ENCODE measurements around the gene REXO1.

The REXO1 gene

DNA sequence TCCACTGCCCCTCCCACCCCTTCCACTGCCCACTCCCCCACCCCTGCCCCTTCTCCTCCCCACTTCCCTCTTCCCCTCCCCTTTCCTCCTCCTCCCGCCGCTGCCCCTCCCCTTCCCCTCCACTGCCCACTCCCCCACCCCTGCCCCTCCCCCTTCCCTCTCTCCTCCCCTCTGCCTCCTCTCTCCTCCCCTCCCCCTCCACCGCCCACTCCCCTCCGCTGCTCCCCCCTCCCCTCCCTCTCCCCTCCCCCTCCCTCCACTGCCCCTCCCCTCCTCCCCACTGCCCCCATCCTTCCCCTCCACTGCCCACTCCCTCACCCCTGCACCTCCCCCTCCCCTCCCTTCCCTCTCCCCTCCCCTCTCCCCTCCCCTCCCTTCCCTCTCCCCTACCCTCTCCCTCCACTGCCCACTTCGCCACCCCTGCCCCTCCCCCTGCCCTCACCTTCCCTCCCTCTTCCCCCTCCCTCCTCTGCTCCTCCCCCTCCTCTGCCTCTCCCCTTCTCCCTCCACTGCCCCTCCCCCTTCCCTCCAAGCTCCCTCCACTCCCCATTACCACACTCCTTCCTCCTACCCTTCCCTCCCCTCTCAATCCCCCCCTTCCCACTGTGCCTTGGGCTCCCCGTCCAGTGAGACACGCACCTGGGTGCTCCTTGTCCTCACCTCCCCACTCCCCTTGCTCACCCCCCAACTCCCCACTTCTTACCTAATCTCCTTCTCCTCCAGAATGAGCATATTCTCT, 58.1 kb downstream of the REXO1 start:
- DNase-seq (ENCODE audit: low read depth) = no peak

DNA sequence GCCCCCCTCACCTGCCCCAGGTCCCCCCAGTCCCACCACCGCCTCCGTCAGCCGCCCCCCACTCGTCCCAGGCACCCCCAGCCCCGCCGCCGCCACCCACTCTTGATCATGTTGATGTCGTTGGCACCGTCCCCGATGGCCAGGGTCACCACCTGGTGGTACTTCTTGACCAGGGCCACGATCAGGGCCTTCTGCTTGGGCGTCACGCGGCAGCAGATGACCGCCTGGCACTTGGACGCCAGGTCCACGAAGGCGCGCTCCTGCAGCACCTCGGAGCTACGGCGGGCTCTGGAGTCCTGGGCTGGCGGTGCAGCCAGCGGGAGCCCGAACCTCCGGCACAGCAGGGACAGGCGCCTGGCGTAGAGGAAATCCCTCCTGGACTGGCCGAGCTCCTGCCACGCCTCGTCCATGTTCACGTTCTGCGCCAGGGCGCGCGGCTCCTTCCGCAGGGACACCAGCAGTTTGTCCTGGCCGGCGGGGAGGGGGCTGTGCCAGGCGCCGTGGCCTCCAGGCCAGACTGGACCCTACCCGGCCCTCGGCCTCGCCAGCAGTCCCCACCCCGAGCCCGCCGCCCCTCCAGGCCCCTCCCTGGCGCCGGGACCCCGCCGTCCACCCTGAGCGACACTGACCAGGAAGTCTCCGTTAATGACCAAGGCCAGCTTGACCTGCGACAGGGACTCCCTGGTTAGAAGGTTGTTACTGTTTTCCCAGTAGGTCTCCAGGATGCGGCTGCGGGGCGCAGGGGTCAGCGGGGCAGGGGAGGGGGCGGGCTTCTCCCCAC, 58.8 kb downstream of the REXO1 start:
- DNase-seq (ENCODE audit: low read depth) = peak; percentile 12

DNA sequence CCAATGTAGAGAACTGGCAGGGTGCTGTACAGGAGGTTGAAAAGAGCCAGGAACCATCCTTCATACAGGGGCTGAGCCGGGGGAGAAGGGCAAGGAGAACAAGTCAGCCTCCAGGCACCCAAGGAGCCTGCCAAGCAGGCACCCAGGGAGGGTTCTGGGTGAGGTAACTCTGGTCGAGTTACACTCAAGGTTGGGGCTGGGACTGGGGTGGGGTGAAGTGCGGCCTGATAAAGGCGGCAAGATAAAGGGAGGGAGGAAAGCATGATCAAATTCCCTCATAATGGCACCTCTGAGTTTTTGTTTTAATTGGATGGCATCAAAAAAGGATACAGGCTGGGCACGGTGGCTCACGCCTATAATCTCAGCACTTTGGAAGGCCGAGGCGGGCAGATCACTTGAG, 61.2 kb downstream of the REXO1 start:
- DNase-seq (ENCODE audit: low read depth) = no peak

DNA sequence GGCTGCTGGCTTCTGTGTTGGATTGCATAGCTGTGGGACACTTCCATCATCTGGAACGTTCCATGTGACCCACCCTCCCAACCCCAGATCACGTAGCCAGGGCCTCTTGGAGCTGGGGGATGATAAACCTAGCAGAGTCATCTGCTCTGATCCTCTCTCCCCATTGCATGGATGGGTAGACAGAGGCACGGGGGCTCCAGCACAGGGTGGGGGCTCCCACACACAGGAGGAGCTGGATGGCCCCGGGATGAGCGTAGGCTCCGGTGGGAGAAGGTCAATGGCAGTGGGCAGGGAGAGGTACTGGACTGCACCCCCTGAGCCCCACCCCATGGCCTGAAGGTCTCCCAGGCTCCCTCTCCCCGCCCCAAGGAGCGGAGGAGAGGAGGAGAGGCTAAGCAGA, 61.6 kb downstream of the REXO1 start:
- DNase-seq (ENCODE audit: low read depth) = no peak

DNA sequence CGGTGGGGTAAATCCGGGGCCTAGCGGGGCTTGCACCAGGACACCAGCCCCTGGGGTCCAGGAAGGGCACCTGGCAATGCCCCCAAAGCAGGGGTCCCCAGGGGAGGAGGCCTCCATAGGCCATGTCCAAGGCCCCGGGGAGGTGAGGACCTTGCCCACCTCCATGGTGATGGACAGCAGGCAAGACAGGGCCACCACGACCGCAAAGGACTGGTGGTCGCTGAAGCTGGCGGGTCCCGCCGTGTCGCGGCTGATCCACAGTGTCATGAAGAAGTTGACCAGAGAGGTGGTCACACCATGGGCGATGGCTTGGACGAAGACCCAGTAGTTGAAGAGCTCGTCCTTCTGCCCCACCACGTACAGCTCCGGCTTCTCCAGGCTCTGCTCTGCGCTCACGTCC, 63.0 kb downstream of the REXO1 start:
- no peak for DNase-seq (ENCODE audit: low read depth)

DNA sequence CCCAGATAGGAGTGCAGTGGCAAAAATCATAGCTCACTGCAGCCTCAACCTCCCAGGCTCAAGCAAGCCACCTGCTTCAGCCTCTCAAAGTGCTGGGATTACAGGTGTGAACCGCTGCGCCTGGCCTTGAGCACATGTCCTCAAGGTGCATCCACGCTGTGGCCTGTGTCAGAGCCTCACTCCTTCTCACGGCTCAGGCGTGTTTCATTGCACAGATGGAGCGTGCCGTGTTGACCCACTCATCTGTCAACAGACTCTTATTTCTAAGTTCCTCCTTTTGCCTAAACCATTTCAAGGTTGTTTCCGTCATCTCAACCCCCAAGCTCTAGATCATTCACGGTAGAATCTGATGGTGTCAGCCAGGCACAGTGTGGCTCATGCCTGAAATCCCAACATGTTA, 64.4 kb downstream of the REXO1 start:
- DNase-seq (ENCODE audit: low read depth) = no peak

DNA sequence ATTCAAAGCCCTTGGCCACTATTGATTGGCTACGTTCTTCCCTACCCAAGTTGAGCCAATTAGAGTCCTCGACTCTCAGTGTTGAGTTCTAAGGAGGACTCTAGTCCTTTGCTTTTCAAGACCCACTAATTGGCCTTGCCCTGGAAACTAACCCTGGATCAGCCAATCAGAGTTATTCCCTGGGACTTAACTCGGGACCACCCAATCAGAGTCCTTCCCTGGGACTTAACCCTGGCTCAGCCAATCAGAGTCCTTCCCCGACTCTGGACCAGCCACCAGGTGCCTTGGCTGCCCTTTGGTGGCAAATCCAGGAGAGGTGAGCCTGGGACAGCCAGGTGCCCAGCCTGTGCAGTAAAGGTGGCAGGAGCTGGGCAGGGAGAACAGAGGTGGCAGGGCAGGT, 64.9 kb downstream of the REXO1 start:
- DNase-seq (ENCODE audit: low read depth) = no peak

DNA sequence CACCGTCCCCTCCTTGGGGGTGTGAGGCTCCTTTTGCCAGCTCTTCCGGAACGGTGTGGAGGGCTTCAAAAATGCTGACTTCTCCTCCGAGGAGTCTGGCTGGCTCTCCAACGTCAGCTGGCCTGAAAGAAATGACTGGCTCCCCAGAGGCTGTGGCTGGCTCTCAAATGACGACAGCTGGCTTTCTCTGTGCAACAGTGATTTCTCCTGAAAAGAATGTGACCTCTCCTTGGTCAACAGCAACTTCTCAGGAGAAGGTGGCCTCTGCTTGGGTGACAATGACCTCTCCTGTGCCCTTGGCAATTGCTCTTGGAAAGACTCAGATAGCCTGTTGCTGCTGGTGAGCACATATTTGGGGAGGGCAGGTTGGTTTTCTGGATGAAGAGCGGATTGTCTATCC, 65.8 kb downstream of the REXO1 start:
- no peak for DNase-seq (ENCODE audit: low read depth)

DNA sequence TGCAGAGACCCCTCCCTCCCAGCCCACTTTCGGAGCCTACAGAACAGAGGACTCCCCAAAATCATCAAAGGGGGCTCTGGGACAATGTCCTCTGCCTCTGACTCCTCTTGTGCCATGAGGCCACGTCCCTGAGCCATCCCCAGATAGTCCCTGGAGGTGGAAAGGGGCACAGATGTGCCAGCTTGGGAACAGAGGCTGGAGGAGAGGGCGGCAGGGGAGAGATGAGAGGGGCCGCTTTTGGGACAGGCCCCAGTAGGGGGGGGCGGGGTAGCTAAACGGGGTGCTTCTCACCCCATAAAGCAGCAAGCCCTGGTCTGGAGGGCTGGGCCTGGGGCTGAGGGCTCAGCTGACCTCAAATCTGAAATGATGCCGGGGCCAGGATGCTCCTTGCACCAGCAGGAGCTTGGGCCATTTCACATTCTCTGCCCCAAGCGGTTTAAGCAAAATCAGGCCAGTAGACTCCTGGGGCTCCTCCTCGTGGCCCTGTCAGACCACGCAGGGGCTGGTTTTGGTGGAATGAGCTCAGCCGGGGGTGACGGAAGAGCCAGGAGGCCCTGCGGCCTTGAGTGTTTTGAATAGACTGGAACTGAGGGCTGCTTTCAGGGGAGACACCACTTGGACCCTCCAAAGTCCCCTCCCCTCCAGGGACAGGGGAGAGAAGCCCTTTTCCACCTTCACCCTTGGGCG, 67.9 kb downstream of the REXO1 start:
- DNase-seq (ENCODE audit: low read depth) = peak; percentile 52

DNA sequence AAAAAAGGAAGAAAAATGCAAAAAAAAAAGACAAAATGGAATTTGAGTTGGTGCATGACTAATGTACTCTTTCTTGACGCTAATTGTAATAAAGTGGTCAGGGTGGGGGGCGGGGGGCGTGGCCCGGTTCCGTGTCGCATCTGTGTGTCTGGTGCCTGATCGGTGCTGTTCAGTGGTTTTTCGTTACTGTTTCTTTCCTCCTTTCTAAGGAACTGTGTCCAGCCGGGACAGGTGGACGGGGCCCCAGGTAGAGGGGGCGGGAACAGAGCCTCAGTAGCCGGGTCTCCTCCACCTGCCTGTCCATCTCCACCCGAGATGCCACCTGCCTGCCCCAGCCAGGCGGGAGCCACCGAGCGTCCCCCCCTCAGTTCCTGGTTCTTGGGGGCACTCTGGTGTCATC, 68.7 kb downstream of the REXO1 start:
- no peak for DNase-seq (ENCODE audit: low read depth)

DNA sequence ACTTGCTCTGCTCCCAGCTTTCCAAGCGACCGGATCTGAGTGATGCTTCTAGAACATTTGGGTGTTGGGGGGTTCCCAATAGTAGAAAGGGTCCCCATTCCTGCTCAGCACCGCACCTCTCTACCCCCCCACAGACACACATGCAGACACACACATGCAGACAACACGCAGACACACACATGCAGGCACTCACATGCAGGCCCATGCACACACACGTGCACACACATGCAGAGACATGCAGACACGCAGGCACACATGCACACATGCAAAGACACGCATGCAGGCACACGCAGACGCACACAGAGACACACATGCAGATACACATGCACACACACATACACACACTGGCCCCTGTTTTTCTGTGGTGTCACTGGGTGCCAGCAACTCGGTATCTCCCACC, 71.1 kb downstream of the REXO1 start:
- DNase-seq (ENCODE audit: low read depth) = no peak

DNA sequence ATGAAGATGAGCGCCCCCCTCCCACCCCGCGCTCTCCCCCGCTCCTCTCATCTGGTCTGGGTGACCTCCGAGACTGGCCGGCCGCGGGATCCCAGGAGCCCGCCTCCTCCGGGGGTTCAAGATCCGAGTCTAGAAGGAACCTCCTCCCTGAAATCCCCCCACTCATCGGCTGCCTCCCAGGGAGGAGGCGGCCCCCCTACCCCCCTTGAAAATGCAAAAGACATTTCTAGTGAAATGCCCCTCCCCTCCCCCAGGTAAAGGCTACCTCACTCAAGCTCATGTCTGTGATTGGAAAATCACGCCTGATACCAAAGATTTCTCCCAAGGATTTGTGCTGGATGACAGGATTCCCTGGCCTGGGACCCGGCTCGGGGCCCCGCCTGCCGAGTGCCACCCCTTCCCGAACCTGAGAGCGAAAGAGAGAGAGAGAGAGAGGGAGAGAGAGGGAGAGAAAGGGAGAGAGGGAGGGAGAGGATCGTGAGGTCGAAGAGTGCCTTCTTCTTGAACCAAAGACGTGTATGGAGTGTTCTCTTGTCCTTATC, 71.6 kb downstream of the REXO1 start:
- DNase-seq (ENCODE audit: low read depth) = no peak

DNA sequence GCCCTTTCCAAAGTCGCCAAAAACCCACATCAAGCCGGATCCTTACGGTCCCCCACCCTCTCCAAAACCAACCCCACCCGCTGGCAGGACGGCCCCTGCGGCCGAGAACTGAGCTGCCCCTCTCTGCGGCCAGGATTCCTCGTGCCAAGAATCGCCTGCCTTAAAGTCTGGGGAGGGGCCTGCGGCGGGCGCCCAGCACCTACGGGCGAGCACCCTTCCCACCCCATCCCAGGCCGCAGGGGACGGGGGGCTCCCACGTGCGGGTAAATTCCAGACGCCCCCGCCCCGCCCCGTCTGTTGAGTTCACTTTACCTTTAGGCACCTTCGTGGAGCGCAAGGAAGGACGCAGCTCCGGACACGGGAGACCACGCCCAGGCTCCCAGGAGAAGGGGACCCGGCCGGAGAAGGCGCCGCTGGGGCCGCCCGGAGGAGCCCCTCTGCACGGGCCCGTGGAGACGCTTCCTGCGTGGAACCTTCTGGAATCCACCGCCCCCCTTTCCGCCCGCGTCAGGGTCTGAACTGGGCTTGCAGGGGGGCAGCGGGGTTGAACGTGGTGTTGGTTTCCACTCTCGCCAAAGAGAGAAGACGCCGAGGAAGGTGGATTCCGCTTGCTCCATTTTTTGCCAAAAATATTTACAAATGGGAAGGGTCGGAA, 72.2 kb downstream of the REXO1 start:
- DNase-seq (ENCODE audit: low read depth) = no peak

DNA sequence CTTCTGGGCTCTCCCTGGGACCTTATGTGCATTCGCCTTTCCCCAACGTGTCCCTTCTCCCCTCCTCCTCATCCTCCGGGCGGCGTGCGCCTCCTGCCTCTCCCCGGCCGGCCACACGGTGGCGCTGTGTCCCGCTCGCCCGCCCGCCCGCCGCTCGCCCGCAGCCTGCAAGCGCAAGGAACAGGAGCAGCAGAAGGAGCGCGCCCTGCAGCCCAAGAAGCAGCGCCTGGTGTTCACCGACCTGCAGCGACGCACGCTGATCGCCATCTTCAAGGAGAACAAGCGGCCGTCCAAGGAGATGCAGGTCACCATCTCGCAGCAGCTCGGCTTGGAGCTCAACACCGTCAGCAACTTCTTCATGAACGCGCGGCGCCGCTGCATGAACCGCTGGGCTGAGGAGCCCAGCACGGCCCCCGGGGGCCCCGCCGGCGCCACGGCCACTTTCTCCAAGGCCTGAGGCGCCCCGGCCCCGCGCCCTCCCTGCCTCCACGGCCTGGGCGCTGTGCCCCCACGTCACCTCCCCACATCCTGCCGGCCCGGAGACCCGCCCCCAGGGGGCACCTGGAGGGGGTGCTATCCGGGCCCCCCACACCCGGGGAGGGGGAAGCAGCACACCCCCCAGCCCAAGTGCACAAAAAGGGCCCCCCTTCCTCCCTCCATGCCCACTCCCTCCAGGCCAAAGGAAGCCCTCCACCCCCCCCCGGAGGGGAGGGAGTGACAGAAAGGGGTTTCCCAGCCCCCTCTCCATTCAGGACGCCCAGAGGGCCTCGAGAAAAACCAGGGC, 73.1 kb downstream of the REXO1 start:
- no peak for DNase-seq (ENCODE audit: low read depth)

DNA sequence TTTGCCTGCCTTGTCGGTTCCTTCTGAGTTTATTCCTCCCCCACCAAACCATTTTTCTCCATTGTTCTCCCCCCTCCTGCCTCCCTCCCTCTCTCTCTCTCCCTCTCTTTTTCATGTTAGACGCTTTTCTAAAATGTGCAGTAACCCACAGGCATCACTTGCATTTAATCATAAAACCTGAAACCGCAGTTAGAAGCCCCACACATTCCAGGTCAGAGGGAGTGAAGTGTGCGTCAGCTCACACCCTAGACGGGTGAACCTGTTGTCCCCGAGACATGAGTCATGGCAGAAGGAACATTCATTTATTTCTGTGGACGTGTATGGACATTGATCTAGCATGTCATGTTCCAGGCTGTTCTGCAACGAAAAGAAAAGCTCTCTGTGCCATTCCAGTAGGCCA, 75.1 kb downstream of the REXO1 start:
- DNase-seq (ENCODE audit: low read depth) = peak; percentile 75

DNA sequence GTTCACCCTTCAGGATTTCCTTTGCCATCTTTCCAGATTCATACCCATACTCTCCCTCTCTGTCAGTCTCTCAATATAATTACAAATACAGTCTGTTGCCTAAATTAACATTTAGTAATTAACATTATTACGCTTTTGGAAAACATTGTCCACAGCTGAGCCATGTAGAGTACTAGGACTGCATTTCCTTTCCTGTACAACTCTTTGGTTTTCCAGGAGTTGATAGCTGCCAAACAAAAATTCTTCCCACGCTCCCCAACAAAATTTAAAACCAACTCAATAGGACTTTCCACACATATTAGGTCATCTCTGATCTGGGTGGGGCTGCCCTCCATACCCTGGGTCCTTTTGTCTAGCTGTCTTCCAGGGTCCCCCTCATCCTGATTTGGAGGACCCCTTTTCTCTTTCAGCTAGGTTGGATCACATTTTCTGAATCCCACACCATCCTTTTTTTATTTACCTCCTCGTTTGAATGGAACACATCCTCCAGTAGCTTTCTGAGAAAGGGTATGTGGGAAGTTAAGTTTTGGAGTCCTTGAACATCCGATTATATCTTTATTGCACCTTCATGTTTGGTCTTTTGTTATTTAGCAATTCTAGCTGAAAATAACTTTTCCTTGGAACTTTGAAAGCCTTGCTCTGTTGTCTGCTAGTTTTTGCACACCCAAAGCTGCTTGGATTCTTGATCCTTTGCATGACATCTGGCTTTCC, 77.3 kb downstream of the REXO1 start:
- no peak for DNase-seq (ENCODE audit: low read depth)

DNA sequence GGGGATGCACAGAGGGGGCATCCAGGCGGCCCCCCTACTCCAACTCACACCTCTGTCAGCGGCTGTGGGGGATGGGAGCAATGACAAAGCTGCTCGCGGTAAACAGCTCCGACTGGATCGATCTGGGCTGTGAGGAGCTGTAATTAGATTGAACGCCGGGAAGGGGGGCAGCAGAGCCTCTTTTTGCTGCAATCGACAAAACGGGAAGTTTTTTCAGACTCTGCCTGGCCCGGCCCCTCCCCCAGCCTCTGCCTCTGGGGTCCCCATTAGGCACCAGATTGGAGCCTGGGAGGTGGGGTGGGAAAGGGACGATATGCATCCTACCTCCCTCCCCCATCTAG, 78.7 kb downstream of the REXO1 start:
- no peak for DNase-seq (ENCODE audit: low read depth)

DNA sequence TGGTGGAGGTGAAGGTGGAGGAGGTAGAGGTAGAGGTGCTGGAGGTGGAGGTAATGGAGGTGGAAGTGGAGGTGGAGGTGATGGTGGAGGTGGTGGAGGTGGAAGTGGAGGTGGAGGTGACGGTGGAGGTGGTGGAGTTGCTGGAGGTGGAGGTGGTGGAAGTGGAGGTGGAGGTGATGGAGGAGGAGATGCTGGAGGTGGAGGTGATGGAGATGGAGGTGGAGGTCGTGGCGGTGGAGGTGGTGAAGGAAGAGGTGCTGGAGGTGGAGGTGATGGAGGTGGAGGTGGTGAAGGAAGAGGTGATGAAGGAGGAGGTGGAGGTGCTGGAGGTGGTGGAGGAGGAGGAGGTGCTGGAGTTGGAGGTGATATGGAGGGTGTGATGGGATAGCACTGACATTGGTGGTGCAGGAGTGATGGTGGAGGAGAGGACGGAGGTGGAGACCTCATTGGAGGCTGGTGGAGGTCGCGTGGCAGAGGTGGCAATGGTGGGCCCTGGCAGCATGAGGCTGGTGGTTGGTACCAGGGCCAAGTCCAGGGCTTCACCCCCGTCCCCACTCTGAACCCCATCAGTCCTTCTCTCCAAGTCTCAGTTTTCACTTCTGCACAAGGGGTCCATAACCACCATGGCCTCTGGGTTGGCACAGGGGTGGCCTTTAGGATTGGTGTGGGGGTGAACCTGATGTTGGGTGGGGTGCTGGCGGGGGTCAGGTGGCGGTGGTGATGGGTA, 79.2 kb downstream of the REXO1 start:
- DNase-seq (ENCODE audit: low read depth) = no peak

DNA sequence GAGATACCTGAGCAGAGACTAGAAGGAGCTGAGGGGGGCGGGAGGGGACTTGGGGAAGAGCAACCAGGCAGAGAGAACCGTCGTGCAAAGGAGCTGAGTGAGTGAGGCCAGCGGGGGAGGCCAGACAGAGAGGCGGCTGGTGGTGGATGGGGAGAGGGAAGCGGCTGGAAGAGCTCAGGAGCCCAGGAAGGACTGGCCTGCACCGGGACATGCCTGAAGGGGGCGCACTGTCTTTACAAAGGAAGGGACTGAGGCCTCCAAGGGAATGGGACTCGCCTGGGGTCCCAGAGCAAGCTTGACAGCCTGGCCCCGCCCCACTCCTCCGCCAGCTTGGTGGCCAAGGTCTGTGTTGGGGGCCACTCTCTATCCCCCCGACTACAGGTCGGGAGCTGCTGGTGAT, 80.0 kb downstream of the REXO1 start:
- DNase-seq (ENCODE audit: low read depth) = peak; percentile 25

DNA sequence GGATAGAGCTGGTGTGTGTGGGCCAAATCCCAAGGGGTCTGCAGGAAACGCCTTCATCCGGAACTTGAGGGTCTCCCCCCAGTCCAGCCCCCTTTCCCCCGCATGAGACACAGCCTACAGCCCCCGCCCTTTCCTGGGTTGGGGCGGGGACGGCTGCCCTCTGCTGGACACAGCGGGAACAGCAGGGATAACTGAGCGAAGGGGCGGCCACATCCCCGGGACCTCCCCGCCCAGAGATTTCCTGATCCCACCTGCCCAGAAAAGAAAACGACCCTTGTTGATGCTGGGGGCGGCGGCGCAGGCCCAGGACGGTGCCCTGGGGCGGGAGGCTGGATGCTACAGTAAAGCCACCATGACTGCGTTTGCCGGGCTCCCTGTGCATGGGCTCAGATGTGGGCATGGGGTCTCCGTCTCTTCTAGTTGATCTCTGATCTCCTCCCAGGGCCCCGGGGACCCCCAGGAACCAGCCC, 80.8 kb downstream of the REXO1 start:
- peak; percentile 34 for DNase-seq (ENCODE audit: low read depth)
